T follicular helper cell (primary cell): Measurements from ENCODE around the gene HIVEP3.

Experiments used
- DNase-seq: peaks from one replicate; pipeline ENCODE4 v3.0.0-alpha.2; 2020; ENCODE audit warnings: low read depth

Gene HIVEP3

GRCh38 chr1:41495210-41495948 lies 423.3 kb downstream of the HIVEP3 start:
- no peak for DNase-seq

- no peak for DNase-seq
Observed at GRCh38 chr1:41494351-41495209, 424.1 kb downstream of the HIVEP3 start.

- no peak for DNase-seq
Observed at GRCh38 chr1:41493626-41494350, 424.9 kb downstream of the HIVEP3 start.

GRCh38 chr1:41493117-41493536 lies 425.6 kb downstream of the HIVEP3 start:
- no peak for DNase-seq

GRCh38 chr1:41492341-41492848 lies 426.3 kb downstream of the HIVEP3 start:
- DNase-seq: no peak

- no peak for DNase-seq
Observed at GRCh38 chr1:41490911-41491310, 427.8 kb downstream of the HIVEP3 start.

GRCh38 chr1:41489561-41489960 lies 429.2 kb downstream of the HIVEP3 start:
- no peak for DNase-seq

GRCh38 chr1:41488040-41488951 lies 430.4 kb downstream of the HIVEP3 start:
- no peak for DNase-seq

GRCh38 chr1:41487126-41488039 lies 431.3 kb downstream of the HIVEP3 start:
- no peak for DNase-seq

GRCh38 chr1:41486371-41487125 lies 432.2 kb downstream of the HIVEP3 start:
- DNase-seq: no peak

- no peak for DNase-seq
Observed at GRCh38 chr1:41486053-41486370, 432.7 kb downstream of the HIVEP3 start.

- no peak for DNase-seq
Observed at GRCh38 chr1:41485605-41486004, 433.1 kb downstream of the HIVEP3 start.

GRCh38 chr1:41484402-41485241 lies 434.1 kb downstream of the HIVEP3 start, which contains the start of gene EDN2:
Gene EDN2, minus strand, starts transcription at chr1:41484683. Its CDS starts 82 bp downstream, at chr1:41484601.
- no peak for DNase-seq

- DNase-seq: no peak
Observed at GRCh38 chr1:41483960-41484401, 434.7 kb downstream of the HIVEP3 start.

GRCh38 chr1:41483001-41483850 lies 435.5 kb downstream of the HIVEP3 start:
- no peak for DNase-seq

- no peak for DNase-seq
Observed at GRCh38 chr1:41482001-41482765, 436.5 kb downstream of the HIVEP3 start.
